Keratinocyte (primary cell): ENCODE data around the gene BMP7.

Source experiments
- CTCF ChIP-seq, 3 experiments: IDR thresholded peaks in 1 of 3; conservative IDR thresholded peaks in 1 of 3; optimal IDR thresholded peaks in 1 of 3; 2 replicates in 2 of 3; 3 replicates in 1 of 3; pipeline versions ENCODE3 to v1.5.1; 2011; ENCODE audit warnings: low read length in 3 of 3, mild to moderate bottlenecking in 3 of 3, moderate library complexity in 2 of 3, control low read depth in 1 of 3, inconsistent platforms in 1 of 3; ENCODE audit not compliant: insufficient read depth in 2 of 3; ENCODE audit errors: extremely low read depth in 1 of 3
- EZH2 ChIP-seq: IDR thresholded peaks from one replicate; pipeline ENCODE4 v1.6.1; 2012; ENCODE audit warnings: inconsistent platforms, mild to moderate bottlenecking, low read length, moderate library complexity

GRCh38 chr20:57167292-57167655 lies 99.2 kb downstream of the BMP7 start:
- TF ChIP-seq CTCF (optimal IDR thresholded peaks at IDR 0.05 in 1 of 3, IDR thresholded peaks at IDR 0.05 in 1 of 3, conservative IDR thresholded peaks at IDR 0.05 in 1 of 3; ENCODE audit: extremely low read depth in 1 of 3, insufficient read depth in 2 of 3, low read length in 3 of 3), result no peak
- TF ChIP-seq EZH2, result no peak
